Muscle layer of duodenum (tissue), 2 donors: ENCODE measurements around the gene SH3PXD2A.

Experiments
- H3K27ac ChIP-seq: one replicate; pipeline ENCODE4 v1.7.0; 2013; ENCODE audit warnings: mild to moderate bottlenecking, low read length
- H3K27me3 ChIP-seq: one replicate; pipeline ENCODE4 v1.7.0; 2013; ENCODE audit warnings: low read depth, mild to moderate bottlenecking, control low read depth, low read length
- H3K36me3 ChIP-seq, 2 donors: one replicate each; pipeline ENCODE4 v1.7.0; 2013; ENCODE audit warnings: low read length in 2 of 2, control low read depth in 1 of 2, mild to moderate bottlenecking in 1 of 2; ENCODE audit not compliant: insufficient read depth in 2 of 2, control insufficient read depth in 1 of 2
- H3K4me1 ChIP-seq, 2 donors: one replicate each; pipeline ENCODE4 v1.7.0; 2013; ENCODE audit warnings: low read length in 2 of 2, mild to moderate bottlenecking in 2 of 2, control low read depth in 1 of 2, moderate library complexity in 1 of 2; ENCODE audit not compliant: insufficient read depth in 2 of 2, control insufficient read depth in 1 of 2
- H3K4me3 ChIP-seq, 2 donors: one replicate each; pipeline ENCODE4 v1.7.0; 2013; ENCODE audit warnings: low read length in 2 of 2, low read depth in 1 of 2, mild to moderate bottlenecking in 1 of 2
- H3K9me3 ChIP-seq, 2 donors: one replicate each; pipeline ENCODE4 v1.7.0; 2013; ENCODE audit warnings: low read length in 2 of 2, control low read depth in 1 of 2, mild to moderate bottlenecking in 1 of 2; ENCODE audit not compliant: control insufficient read depth in 1 of 2
- donor health status: healthy.

Gene SH3PXD2A

DNA sequence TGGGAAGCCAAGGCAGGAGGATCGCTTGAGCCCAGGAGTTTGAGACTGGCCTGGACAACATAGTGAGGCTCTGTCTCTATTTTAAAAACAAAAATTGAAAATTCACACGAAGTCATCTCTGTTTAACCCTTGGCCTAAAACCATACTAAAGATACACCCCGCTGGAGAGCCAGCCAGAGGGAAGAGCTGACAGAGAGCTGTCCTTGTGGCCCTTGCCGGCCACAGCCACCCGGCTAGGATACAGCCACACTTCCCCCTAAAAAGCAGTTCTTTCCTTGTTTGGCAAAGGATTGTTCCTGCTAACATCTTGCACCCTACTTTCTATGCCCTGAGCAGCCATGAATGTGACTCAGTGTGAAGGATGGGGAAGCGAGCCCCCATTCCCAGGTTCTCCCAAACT lies 49.6 kb downstream of the SH3PXD2A start:
- Histone ChIP-seq H3K9me3 (no peaks in the 10 kb centered on the region), H3K27ac (no peak overlapping the region), H3K4me3 (no peak overlapping the region), H3K36me3 (no peaks in the 10 kb centered on the region), H3K4me1 (peaks cover 7 to 17% of the 10 kb centered on the region in 2 donors), H3K27me3 (no peaks in the 10 kb centered on the region)

DNA sequence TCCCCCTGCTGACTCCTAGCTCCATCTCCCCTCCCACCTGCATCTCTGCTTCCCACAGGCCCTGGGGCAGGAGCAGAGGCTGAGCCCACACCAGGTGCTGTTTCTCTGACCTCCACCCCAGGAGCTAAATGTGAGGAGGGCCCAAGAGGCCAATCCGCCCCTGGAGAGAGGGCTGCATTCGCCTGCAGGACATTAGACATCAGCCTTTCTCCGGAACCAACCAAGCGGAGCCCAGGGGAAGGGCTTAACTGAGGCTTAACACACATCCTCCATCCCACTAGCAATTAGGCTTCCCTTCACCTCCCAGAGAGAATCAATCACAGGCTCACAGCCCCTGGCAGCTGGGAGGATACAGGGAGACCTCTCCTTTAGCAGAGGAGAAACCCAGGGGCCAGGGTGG lies 50.5 kb downstream of the SH3PXD2A start:
- H3K27me3 ChIP-seq = no peaks in the 10 kb centered on the region
- peaks cover 7% of the 10 kb centered on the region in 2 donors for H3K36me3 ChIP-seq
- H3K4me3 ChIP-seq = no peak overlapping the region
- H3K9me3 ChIP-seq = no peaks in the 10 kb centered on the region
- H3K27ac ChIP-seq = no peak overlapping the region
- peaks cover 7 to 17% of the 10 kb centered on the region in 2 donors for H3K4me1 ChIP-seq

DNA sequence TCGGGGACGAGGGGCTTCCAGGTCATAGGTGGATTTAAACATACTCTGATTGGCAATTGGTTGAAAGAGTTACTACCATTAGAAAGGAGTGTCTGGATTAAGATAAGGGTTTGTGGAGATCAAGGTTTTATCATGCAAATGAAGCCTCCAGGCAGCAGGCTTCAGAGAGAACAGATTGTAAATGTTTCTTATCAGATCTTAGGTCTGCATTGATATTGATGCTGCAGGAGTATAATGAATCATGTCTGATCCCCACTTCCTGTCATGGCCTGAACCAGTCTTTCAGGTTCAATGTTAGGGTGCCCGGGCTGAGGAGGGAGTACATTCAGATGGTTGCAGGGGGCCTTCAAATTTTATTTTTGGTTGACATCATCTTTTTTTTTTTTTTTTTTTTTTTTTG lies 51.4 kb downstream of the SH3PXD2A start:
- Histone ChIP-seq H3K27ac (no peak overlapping the region), H3K9me3 (no peaks in the 10 kb centered on the region), H3K4me1 (peaks cover 7 to 17% of the 10 kb centered on the region in 2 donors), H3K36me3 (peaks cover 7 to 8% of the 10 kb centered on the region in 2 donors), H3K4me3 (no peak overlapping the region), H3K27me3 (no peaks in the 10 kb centered on the region)

DNA sequence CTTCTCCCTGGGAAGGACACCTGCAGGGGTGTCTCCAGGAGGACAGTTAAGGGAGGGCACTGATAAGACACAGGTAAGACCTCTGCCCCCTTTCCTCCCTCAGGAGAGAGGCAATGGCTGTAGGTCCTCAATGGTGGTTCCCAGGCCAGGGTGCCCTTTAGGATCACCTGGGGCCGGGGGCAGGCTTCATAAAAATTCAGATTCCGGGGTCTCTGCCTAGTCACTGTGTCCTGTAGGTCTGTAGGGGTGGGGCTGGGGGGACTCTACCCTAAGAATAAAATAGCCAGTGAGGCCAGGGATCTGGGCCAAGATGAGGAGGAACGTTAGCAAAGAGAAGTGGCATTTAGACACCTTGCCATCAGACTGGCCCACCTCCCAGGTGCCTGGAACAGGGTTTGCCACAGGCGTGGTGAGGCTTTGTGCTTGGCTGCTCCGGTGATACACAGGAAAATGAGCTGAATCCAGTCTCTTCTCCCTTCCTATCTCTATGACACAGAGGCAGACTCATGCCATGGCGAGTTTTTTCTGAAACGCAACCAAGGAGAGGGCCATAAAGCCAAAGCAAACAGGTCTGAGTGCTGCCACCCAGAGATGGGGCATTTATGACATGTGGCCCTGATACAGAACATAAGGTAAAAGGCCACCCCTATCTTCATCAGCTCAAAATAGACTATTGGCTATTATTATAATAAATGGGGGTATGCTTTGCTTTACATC lies 52.6 kb downstream of the SH3PXD2A start:
- Histone ChIP-seq H3K9me3 (no peaks in the 10 kb centered on the region), H3K4me3 (no peak overlapping the region), H3K36me3 (peaks cover 7 to 8% of the 10 kb centered on the region in 2 donors), H3K27me3 (no peaks in the 10 kb centered on the region), H3K4me1 (peaks cover 7 to 17% of the 10 kb centered on the region in 2 donors), H3K27ac (no peak overlapping the region)

DNA sequence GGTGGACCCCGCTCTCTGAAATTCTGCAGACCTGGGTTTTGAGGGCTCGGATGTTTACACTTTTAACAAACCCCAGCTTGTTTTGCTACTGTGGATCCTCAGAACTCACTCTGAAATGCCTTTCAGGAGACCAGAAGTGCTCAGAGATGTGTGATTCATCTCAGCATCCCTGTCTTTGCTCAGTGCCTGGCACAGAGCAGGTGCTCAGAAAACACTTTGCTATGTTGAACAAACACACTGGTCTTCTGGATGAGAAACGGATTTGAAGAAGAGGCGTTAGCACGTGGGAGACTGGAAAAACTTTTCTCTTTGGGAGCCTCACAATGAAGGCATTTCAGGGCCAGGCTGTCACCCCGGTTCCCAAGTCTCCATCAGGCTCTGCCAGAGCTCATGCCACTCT lies 53.3 kb downstream of the SH3PXD2A start:
- Histone ChIP-seq H3K36me3 (peaks cover 8 to 11% of the 10 kb centered on the region in 2 donors), H3K27me3 (no peaks in the 10 kb centered on the region), H3K9me3 (no peaks in the 10 kb centered on the region), H3K27ac (no peak overlapping the region), H3K4me3 (no peak overlapping the region), H3K4me1 (peaks cover 5 to 10% of the 10 kb centered on the region in 2 donors)

DNA sequence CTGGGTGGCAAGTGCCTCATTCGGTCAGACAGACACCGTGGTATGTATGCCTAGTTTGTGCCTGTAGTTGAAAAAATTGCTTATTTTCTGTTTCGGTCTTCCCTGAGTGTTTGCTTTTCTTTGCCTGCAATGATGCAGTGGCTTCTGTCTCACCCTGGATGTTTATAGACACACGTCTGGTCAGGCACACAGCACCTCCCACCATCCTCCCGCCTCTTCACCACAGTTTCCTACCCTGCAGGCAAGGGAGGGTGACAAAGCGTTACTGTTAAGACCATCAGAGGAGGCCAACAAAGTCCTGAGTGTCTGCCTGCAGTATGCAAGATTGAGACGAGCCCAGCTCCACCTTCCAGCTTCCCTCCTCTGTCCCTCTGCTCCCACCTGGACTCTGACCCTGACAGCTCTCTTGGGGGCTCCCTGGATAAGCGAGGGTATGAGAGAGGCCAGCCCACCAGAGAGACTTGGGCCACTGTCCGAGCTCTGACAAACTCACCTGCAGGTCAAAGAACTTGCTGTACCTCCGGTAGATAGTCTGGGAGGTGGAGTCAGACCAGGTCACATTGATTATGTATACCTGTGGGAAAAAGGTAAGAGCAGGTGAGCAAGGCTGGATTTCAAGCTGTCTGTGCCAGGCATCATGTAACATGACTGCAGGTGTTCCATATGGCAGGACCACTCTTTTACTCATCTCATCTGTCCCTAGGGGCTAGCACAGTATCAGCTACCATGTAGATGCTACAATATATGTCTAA lies 54.4 kb downstream of the SH3PXD2A start:
- H3K36me3 ChIP-seq = peaks cover 8 to 11% of the 10 kb centered on the region in 2 donors
- no peaks in the 10 kb centered on the region for H3K9me3 ChIP-seq
- H3K4me1 ChIP-seq = peaks cover 0 to under 1% of the 10 kb centered on the region in 2 donors
- H3K27ac ChIP-seq = no peak overlapping the region
- H3K27me3 ChIP-seq = no peaks in the 10 kb centered on the region
- no peak overlapping the region for H3K4me3 ChIP-seq

DNA sequence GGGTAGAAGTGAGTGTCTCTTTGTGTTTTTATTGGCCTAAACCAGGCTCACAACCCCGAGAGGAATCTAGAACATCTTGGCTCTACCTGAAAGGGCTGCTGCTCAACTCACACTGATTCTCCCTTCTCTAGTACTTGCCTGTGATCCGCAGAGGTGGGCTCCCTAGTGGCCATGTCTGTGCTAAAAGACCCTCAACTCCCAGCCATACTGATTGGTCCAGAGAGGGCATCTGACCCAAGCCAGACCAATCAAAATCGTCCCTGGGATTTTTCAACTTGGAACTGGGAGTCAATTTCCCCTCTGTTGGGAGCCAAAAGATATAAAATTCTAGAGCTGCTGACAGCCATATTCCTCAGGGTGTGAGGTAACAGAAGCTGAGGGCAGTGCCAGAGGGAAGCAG lies 55.3 kb downstream of the SH3PXD2A start:
- peaks cover 0 to 9% of the 10 kb centered on the region in 2 donors for H3K4me1 ChIP-seq
- H3K4me3 ChIP-seq = no peak overlapping the region
- peaks cover 8 to 11% of the 10 kb centered on the region in 2 donors for H3K36me3 ChIP-seq
- no peaks in the 10 kb centered on the region for H3K27me3 ChIP-seq
- H3K27ac ChIP-seq = no peak overlapping the region
- H3K9me3 ChIP-seq = no peaks in the 10 kb centered on the region

DNA sequence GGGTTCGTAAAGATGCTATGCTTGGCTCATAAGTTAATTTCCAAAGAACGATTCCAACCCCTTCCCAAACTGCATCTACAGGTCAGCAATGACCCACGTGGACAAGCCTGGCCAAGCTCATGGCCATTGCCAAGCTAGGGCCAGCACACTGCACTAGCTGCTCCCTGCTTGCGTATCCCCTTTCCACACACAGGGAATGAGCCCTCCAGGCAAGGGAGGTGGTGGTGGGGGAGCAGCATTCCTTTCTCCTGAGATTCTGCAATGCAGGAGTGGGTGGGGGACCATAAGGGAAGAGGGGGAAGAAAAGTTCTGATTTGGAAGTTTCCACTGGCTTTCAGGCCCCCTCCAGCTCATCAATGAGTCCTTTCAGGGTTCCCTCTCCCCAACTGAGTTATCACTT lies 56.0 kb downstream of the SH3PXD2A start:
- H3K4me3 ChIP-seq = no peak overlapping the region
- H3K27me3 ChIP-seq = no peaks in the 10 kb centered on the region
- peaks cover 0 to 16% of the 10 kb centered on the region in 2 donors for H3K4me1 ChIP-seq
- H3K36me3 ChIP-seq = peaks cover 8 to 11% of the 10 kb centered on the region in 2 donors
- H3K9me3 ChIP-seq = no peaks in the 10 kb centered on the region
- no peak overlapping the region for H3K27ac ChIP-seq

DNA sequence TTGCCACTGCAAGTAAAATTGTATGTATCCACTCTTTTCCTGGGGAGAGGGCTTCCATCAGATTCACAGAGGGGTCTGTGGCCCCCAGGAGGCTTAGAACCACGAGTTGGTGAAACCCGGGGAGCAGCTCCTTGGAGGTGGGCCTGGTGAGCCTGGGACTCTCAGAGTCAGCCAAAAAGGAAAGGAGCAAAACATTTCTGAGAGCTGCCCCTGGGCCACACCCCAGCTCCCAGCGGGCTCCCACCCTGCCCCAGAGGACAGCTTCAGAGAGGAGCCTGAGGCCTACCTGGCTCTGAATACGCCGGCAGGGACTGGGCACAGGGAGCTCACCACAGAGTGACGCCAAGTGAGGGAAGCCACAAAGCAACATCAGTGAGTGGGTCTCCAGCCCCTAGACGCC lies 56.9 kb downstream of the SH3PXD2A start:
- Histone ChIP-seq H3K36me3 (peaks cover 8 to 11% of the 10 kb centered on the region in 2 donors), H3K4me3 (no peak overlapping the region), H3K9me3 (no peaks in the 10 kb centered on the region), H3K27ac (no peak overlapping the region), H3K27me3 (no peaks in the 10 kb centered on the region), H3K4me1 (peaks cover 0 to 23% of the 10 kb centered on the region in 2 donors)

DNA sequence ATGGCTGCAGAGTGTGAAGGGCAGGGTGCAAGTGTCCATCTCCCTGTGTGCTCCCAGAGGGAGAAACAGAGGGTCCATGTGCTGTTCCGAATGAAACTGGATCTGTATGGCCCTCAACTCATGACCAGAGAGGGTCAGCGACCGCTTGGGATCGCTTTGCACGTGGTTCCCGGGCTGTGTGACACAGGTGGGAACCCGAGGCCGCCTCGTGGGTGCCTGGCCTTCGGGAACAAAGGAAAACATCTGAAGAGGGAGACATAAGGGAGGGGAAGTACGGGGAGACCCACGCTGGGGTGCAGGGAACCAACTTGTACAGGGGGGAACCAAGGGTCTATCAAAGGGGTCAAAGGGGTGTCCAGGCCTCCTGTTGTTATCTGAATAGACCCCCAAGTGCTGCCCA lies 57.5 kb downstream of the SH3PXD2A start:
- H3K4me3 ChIP-seq = no peak overlapping the region
- H3K36me3 ChIP-seq = peaks cover 8 to 11% of the 10 kb centered on the region in 2 donors
- no peaks in the 10 kb centered on the region for H3K9me3 ChIP-seq
- no peaks in the 10 kb centered on the region for H3K27me3 ChIP-seq
- peaks cover 3 to 25% of the 10 kb centered on the region in 2 donors for H3K4me1 ChIP-seq
- H3K27ac ChIP-seq = no peak overlapping the region

DNA sequence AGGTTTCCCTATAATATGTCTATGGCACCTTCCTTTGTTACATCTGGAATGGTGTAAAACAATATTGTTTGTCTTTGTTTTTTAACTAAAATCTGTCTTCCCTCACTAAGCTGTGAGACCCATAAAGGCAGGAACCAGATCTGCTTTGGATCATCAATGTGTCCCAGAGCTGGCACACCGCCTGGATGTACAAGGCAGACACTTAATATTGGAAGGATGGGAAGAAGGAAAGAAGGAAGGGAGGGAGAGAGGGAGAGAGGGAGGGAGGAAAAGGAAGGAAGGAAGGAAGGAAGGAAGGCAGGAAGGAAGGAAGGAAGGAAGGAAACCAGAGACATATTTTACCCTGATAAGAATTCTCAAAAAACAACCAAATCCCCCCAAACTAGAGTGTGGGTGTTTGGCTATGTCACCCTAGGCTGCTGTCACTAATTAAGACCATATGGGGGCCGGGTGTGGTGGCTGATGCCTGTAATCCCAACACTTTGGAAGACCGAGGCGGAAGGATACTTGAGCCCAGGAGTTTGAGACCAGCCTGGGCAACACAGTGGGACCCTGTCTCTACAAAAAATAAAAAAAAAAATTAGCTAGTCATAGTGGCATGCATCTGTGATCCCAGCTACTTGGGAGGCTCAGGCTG lies 59.6 kb downstream of the SH3PXD2A start:
- Histone ChIP-seq H3K4me3 (no peak overlapping the region), H3K4me1 (peaks cover 3 to 30% of the 10 kb centered on the region in 2 donors), H3K9me3 (no peaks in the 10 kb centered on the region), H3K36me3 (peaks cover 8 to 11% of the 10 kb centered on the region in 2 donors), H3K27ac (no peak overlapping the region), H3K27me3 (no peaks in the 10 kb centered on the region)
